HG03135 (cell line): ENCODE results near the gene TMEM255B.
"Not testable (repeated sequence)": the region's sequence is repeated elsewhere in the genome, so short reads cannot be mapped to it uniquely, and the experiment has no call there.

ENCODE experiments used
- ATAC-seq: cut with Tn5 transposase; IDR thresholded peaks from one replicate; pipeline ENCODE4 v1.9.1; 2021; ENCODE audit warnings: mild to moderate bottlenecking, moderate library complexity; ENCODE audit not compliant: unreplicated experiment

Gene TMEM255B

DNA sequence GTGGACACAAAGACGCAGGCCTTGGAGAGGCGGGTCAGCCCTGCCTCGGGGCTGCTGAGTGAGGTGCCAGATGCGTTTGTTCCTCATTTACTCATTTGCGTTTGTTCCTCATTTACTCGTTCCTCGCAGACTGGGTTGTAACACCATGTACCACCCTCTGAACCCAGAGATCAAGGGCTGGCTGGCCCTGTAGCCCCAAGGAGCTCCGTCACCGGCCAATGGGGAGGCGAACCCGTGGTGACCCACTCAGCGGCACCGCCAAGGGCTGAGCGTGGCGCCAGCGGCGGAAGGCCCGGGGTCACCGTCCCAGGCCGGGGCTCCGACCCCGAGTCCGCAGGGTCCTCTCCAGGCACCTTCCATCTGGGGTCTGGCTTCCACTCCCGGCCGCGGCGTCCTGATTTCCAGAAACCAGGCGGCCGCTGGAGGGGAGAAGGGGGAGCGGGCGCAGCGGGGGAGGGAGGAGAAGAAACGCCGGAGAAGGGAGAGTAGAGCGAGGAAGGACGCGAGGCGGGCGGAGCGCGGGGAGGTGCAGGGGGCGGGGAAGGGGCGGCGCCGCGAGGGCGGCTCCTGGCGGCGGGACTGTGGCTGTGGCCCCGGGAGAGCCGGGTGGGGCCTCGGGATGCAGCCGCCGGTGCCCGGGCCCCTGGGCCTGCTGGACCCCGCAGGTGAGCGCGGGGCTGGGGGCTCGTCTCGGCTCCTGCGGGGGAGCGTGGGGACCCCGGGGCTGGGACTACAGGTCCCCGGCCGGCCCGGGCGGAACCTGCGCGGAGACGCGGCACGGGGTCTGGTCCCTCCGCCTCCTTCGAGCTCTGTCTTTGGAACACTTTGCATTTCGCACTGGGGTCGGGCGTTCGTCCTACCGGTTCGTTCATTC is at the start of gene TMEM255B:
Gene TMEM255B (plus strand): TSS at position 576 of the 874 bp plus-strand sequence. CDS start 44 bp downstream, at position 620.
- peak; percentile 66 for ATAC-seq

DNA sequence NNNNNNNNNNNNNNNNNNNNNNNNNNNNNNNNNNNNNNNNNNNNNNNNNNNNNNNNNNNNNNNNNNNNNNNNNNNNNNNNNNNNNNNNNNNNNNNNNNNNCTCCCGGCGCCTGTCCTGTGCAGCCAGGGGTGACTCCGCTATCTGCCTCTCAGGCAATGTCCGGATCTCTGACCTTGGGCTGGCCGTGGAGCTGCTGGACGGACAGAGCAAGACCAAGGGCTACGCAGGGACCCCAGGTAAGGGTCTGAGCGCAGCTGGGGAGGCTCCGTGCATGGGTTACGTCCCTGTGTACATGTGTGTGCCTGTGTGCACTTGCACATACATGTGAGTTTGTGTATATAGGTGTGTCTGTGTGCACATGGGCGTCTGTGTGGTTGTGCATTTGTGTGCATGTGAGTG is 36.1 kb upstream of the TMEM255B start:
- ATAC-seq = no peak

GRCh38 chr13:113723410-113724015 is 35.5 kb upstream of the TMEM255B start:
- ATAC-seq = no peak

DNA sequence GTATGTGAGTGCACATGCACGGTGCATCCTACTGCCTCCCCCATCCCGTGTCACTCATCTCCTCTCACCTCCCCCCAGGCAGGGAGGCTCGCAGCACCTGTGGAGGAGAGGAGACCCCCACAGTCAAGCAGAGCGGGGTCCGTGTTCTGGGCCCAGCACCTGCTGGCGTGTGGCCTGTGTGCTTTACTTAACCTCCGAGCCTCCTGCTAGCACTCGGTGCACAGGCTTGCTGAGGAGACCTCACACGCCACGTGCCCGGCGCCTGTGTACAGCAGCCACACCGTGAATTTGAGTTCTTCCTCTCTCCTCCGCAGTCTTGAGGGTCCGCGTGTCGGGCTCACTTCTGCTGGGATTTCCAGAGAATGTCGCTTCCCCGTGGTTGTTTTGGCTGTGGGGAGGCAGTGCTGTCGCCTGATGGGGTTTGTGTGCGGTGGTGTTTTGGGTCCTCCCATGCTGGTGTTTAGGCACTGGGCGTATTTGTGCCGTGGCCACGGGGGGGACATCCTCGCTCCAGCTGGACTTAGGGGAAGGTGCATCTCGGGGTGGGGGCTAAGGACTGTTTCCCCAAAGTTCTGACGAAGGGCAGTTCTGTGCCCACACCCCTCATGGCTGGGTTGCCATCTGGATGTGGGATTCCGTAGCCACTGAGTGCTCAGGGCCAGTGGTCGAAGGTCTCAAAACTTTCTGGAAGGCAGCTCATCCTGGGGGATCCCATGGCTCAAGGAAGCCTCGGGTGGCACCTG is 34.8 kb upstream of the TMEM255B start:
- ATAC-seq = no peak

DNA sequence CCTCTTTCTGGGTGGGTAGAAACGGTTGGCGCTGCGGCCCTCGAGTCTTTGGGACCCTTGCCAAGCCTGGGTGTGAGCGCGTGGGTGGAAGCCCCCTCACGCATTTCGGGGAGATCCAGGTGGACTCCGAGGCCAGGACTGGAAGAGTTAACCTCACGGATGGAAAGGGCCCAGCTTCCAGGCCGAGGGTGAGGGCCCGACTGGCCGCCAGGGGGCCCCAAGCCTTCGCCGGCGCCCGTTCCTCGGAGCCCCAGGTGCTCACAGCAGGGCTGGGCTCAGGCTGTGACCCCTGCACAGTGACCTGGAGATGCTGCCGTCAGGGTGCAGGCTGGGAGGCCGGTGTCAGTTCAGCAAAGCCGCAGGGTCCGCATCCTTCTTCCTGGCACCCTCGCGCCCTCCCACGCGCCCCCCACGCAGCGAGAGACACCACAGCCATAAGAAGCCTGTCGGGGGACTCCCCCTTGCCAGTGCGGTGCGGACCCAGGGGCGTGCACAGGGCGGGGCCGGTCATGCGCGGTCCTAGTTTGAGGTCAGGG is 34.2 kb upstream of the TMEM255B start:
- peak; percentile 75 for ATAC-seq

GRCh38 chr13:113725329-113726105 is 33.5 kb upstream of the TMEM255B start:
- ATAC-seq = not testable (repeated sequence)

- not testable (repeated sequence) for ATAC-seq
These were observed 32.8 kb upstream of the TMEM255B start for GRCh38 chr13:113726106-113726821.

DNA sequence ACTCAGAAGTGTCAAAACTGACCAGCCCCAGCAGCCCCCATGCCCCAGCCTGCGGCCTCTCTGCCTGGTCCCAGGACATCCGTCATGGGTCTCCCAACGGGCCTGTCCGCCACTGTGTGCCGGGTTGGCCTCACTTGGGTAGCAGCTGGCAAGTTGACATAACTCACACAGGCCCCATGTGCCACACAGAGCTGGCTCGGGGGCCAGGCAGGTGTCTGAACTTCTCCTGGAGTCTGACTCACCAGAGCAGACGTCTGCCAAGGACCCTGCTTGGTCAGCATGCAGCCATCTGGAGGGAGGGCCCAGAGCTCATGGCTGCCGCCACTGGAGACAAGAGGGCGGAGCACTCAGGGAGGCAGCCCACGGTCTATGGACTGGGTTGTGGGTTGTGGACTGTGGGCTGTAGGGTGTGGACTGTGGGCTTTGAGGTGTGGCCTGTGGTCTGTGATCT is 32.0 kb upstream of the TMEM255B start:
- ATAC-seq = no peak

DNA sequence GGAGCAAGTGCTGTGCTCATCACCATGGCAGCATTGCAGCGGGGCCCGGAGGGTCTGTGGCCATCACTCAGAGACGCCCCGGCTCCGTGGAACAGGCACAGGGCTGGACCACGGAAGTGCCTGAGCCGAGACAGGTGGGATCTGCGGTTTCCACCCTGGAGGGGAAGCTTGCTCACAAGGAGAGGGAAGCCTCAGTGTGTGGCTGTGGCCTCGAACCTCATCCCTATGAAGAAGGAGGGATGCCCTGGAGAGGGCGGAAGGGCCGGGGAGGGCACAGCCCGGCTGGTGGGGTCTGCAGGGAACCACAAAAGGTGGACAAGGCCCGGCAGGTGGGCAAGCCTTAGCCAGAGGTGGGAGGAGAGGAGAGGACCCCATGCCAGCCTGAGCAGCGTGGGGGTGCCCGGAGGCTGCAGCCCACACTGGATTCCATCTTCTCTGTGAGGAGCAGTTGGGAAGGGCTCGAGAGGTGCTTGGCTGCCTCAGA is 30.4 kb upstream of the TMEM255B start:
- ATAC-seq = no peak

- ATAC-seq = no peak
These were observed 29.6 kb upstream of the TMEM255B start for GRCh38 chr13:113729187-113730019.

DNA sequence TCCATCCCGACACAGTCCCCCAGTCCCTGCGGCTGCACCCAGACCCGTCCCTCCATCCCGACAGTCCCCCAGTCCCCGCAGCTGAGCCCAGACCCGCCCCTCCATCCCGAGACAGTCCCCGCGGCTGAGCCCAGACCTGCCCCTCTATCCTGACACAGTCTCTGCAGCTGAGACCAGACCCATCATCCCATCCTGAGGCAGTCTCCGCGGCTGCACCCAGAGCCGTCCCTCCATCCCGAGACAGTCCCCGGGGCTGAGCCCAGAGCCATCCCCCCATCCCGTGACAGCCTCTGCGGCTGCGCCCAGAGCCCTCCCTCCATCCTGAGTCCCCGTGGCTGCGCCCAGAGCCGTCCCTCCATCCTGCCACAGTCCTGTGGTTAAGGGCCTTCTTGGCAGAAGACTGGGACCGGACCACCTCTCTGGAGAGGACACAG is 28.8 kb upstream of the TMEM255B start:
- no peak for ATAC-seq

DNA sequence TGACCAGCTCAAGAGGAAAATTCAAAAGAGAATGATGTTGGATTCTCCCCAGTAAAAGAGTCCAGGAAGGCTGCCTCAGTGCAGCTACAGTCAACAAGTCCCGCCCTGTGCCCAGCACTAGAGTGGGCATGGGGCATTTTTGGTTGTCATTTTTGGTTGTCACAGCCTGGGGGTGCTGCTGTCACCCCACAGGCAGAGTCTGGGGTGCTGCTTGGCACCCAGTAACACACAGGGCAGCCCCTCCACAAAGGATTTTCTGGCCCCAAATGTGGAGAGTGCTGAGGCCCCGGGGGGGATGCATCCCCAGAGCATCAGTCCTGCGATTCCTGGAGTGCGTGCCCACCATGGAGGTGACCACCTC is 28.2 kb upstream of the TMEM255B start:
- no peak for ATAC-seq

- ATAC-seq = no peak
These were observed 27.5 kb upstream of the TMEM255B start for GRCh38 chr13:113731192-113732175.

- ATAC-seq = no peak
These were observed 26.7 kb upstream of the TMEM255B start for GRCh38 chr13:113732176-113732960.

- ATAC-seq = no peak
These were observed 25.8 kb upstream of the TMEM255B start for GRCh38 chr13:113732961-113733950.
